ENCODE measurements around the gene EIF4E3.

EIF4E3 gene
- 41.0 to 81.3 (median 58.3) reads per million in 4 donors for total RNA-seq

- DNase-seq = peak; percentile 20 to 58 (median 29)
Observed at GRCh38 chr3:71725271-71725991, at the start of gene EIF4E3. EIF4E3 (minus strand) TSS chr3:71725402; CDS start chr3:71725367, 35 bp downstream.

GRCh38 chr3:71771884-71772283 lies 46.7 kb upstream of the EIF4E3 start:
- DNase-seq = no peak

- DNase-seq = no peak
Observed at GRCh38 chr3:71771126-71771525, 45.9 kb upstream of the EIF4E3 start.

GRCh38 chr3:71763426-71763825 lies 38.2 kb upstream of the EIF4E3 start:
- no peak for DNase-seq

- no peak for DNase-seq
Observed at GRCh38 chr3:71760140-71760539, 34.9 kb upstream of the EIF4E3 start.

- DNase-seq = no peak
Observed at GRCh38 chr3:71759401-71759800, 34.2 kb upstream of the EIF4E3 start.

GRCh38 chr3:71758091-71758490 lies 32.9 kb upstream of the EIF4E3 start:
- no peak for DNase-seq

GRCh38 chr3:71754610-71755253 lies 29.5 kb upstream of the EIF4E3 start:
- no peak for DNase-seq

GRCh38 chr3:71753701-71754609 lies 28.8 kb upstream of the EIF4E3 start, which contains the start of gene GPR27:
GPR27 (plus strand) TSS chr3:71753855; CDS start chr3:71754050, 195 bp downstream.
- DNase-seq = peak in 2 of 5 donors; percentile 6 to 16

GRCh38 chr3:71752831-71753700 lies 27.9 kb upstream of the EIF4E3 start:
- DNase-seq = no peak

GRCh38 chr3:71751602-71752001 lies 26.4 kb upstream of the EIF4E3 start:
- no peak for DNase-seq

- no peak for DNase-seq
Observed at GRCh38 chr3:71744738-71745137, 19.5 kb upstream of the EIF4E3 start.

- DNase-seq = no peak
Observed at GRCh38 chr3:71742621-71743020, 17.4 kb upstream of the EIF4E3 start.

GRCh38 chr3:71734881-71735280 lies 9.7 kb upstream of the EIF4E3 start:
- DNase-seq = no peak

GRCh38 chr3:71733319-71733718 lies 8.1 kb upstream of the EIF4E3 start:
- DNase-seq = no peak

- DNase-seq = no peak
Observed at GRCh38 chr3:71732637-71733036, 7.4 kb upstream of the EIF4E3 start.

- no peak for DNase-seq
Observed at GRCh38 chr3:71728632-71729342, 3.6 kb upstream of the EIF4E3 start.

- DNase-seq = peak; percentile 26 to 62 (median 47)
Observed at GRCh38 chr3:71726146-71726545, 944 bp upstream of the EIF4E3 start.

- DNase-seq = peak in 4 of 5 donors; percentile 7 to 36 (median 15)
Observed at GRCh38 chr3:71724584-71725270, 475 bp downstream of the EIF4E3 start.

- no peak for DNase-seq
Observed at GRCh38 chr3:71724171-71724453, 1.1 kb downstream of the EIF4E3 start.
